IPS-18a (cell line): ENCODE results near the gene GCHFR.

Source experiments
- H3K27ac ChIP-seq: one replicate; pipeline ENCODE4 v1.5.1; 2013; ENCODE audit warnings: low read length
- H3K27me3 ChIP-seq: one replicate; pipeline ENCODE4 v1.6.1; 2013; ENCODE audit warnings: mild to moderate bottlenecking, low read length; ENCODE audit not compliant: control insufficient read depth, insufficient read depth
- H3K36me3 ChIP-seq: one replicate; pipeline ENCODE4 v1.6.1; 2013; ENCODE audit warnings: low read depth, low read length; ENCODE audit not compliant: control insufficient read depth
- H3K4me1 ChIP-seq: one replicate; pipeline ENCODE4 v1.6.1; 2013; ENCODE audit warnings: low read depth, low read length; ENCODE audit not compliant: control insufficient read depth
- H3K4me3 ChIP-seq: one replicate; pipeline ENCODE4 v1.5.1; 2013; ENCODE audit warnings: low read length
- H3K9ac ChIP-seq: one replicate; pipeline ENCODE4 v1.6.1; 2013; ENCODE audit warnings: mild to moderate bottlenecking, low read length, moderate library complexity
- H3K9me3 ChIP-seq: one replicate; pipeline ENCODE4 v1.6.1; 2013; ENCODE audit warnings: low read depth, low read length; ENCODE audit not compliant: control insufficient read depth

Gene GCHFR

DNA sequence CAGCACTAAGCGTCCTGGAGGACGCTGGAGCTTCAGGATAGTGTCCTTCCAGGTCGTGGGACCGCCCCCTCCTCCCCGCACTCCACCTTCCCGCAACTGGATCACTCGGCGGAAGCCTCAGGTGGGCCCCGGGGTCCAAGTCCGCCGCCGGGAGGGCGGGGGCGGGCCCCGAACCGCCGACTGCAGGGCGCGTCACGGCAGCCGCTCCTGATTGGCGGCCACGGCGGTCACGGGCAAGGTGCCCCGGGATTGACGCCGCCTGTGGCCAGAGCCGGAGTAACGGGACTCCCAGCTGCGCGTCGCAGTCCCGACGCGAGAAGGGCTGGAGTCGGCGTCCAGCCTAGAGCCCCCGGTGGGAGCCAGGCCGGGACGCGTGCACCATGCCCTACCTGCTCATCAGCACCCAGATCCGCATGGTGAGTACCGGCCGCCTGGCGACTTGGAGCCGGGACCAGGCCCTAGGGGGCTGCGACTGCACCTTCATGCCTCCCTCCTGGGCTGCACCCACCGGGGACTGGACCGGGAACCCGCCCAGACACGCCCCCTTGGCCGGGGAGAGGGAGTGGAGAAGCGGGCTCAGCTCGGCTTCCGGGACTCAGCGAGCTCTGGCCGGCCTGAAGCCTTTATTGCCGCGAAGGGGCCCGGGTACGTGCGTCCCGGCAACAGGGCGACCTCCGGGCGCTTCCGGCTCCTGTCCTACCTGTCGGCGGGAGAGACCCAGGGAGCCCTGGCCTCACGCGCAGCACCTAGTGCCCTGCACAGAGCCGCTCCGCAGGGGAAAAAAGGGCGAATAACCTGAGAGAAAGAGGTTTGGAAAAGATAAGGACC is at the start of gene GCHFR:
GCHFR (plus strand) TSS at position 268 of the 828 bp plus-strand sequence; CDS start at position 381, 113 bp downstream.
- Histone ChIP-seq H3K9ac (peak within 1 kb of the TSS; percentile 66), H3K36me3 (no peaks in the 10 kb centered on the region), H3K27me3 (peaks cover 19% of the 10 kb centered on the region), H3K4me1 (peaks cover 13% of the 10 kb centered on the region), H3K9me3 (no peaks in the 10 kb centered on the region), H3K4me3 (peak within 1 kb of the TSS; percentile 74), H3K27ac (no peak within 1 kb of the TSS)

GRCh38 chr15:40714144-40714543 is 49.7 kb upstream of the GCHFR start:
- Histone ChIP-seq H3K4me3 (no peak overlapping the region), H3K9ac (no peak overlapping the region), H3K36me3 (peaks cover 46% of the 10 kb centered on the region), H3K27me3 (no peaks in the 10 kb centered on the region), H3K9me3 (no peaks in the 10 kb centered on the region), H3K4me1 (no peaks in the 10 kb centered on the region), H3K27ac (no peak overlapping the region)

GRCh38 chr15:40716165-40716564 is 47.7 kb upstream of the GCHFR start:
- peaks cover 52% of the 10 kb centered on the region for H3K36me3 ChIP-seq

GRCh38 chr15:40721701-40722100 is 42.2 kb upstream of the GCHFR start:
- H3K9me3 ChIP-seq: no peaks in the 10 kb centered on the region
- H3K4me3 ChIP-seq: no peak overlapping the region
- H3K36me3 ChIP-seq: peaks cover 56% of the 10 kb centered on the region
- no peaks in the 10 kb centered on the region for H3K4me1 ChIP-seq
- no peaks in the 10 kb centered on the region for H3K27me3 ChIP-seq
- no peak overlapping the region for H3K27ac ChIP-seq
- H3K9ac ChIP-seq: no peak overlapping the region

More at GRCh38 chr15:40716165-40716564, 47.7 kb upstream of the GCHFR start:
- Histone ChIP-seq H3K9ac (no peak overlapping the region), H3K4me1 (no peaks in the 10 kb centered on the region), H3K27me3 (no peaks in the 10 kb centered on the region), H3K27ac (no peak overlapping the region), H3K9me3 (no peaks in the 10 kb centered on the region), H3K4me3 (no peak overlapping the region)

DNA sequence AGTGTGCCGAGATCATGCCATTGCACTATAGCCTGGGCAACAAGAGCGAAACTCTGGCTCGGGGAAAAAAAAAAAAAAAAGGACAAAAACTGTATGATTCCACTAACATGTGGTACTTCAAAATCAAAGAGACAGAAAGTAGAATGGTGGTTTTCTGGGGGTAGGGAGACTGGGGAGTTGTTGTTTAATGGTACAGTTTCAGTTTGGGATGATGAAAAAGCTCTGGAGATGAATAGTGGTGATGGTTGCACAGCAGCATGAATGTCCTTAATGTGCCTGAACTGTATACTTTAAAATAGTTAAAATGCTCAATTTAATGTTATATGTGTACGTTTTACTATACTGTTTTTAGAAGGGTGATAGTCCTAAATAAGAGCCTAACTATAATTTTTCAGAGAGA is 41.5 kb upstream of the GCHFR start:
- no peaks in the 10 kb centered on the region for H3K4me1 ChIP-seq
- H3K9ac ChIP-seq: no peak overlapping the region
- no peaks in the 10 kb centered on the region for H3K9me3 ChIP-seq
- H3K4me3 ChIP-seq: no peak overlapping the region
- no peaks in the 10 kb centered on the region for H3K27me3 ChIP-seq
- H3K27ac ChIP-seq: no peak overlapping the region
- H3K36me3 ChIP-seq: peaks cover 56% of the 10 kb centered on the region

DNA sequence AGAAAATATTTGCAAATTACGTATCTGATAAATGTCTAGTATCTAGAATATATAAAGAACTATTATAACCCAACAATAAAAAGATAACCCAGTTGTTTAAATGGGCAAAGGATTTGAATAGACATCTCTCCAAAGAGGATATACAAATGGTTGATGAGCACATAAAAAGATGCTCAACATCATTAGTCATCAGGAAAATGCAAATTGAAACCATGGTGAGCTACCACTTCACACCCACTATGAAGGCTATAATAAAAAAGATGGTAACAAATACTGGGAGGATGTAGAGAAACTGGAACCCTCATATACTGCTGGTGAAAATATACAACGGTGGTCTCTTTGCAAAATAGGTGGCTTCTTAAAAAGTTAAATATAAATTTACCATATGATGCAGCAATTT is 40.9 kb upstream of the GCHFR start:
- no peaks in the 10 kb centered on the region for H3K27me3 ChIP-seq
- H3K9me3 ChIP-seq: no peaks in the 10 kb centered on the region
- no peak overlapping the region for H3K4me3 ChIP-seq
- no peak overlapping the region for H3K9ac ChIP-seq
- no peaks in the 10 kb centered on the region for H3K4me1 ChIP-seq
- peaks cover 50% of the 10 kb centered on the region for H3K36me3 ChIP-seq
- H3K27ac ChIP-seq: no peak overlapping the region

DNA sequence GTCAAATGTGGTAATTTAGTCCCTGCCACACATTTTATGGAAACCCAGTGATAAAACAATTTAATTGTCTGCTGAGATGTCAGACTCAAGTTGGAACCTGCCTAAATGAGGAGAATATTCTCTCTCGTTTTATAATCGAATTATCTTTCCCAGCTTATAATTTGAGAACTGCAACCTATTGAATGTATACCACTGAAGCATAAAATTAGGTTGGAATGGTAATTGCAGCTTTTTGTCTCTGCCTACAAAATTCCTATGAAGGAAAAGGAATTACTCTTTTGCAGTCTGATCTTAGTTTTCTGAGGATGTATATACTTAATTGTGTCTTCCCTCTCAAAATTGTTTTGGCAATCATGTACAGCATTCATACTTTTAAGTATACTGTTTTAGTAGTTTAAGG is 39.9 kb upstream of the GCHFR start:
- H3K36me3 ChIP-seq: peaks cover 52% of the 10 kb centered on the region
- H3K27me3 ChIP-seq: no peaks in the 10 kb centered on the region
- H3K27ac ChIP-seq: no peak overlapping the region

GRCh38 chr15:40731034-40731433 is 32.8 kb upstream of the GCHFR start:
- Histone ChIP-seq H3K36me3 (peaks cover 51% of the 10 kb centered on the region), H3K27ac (no peak overlapping the region), H3K9ac (no peak overlapping the region), H3K27me3 (no peaks in the 10 kb centered on the region), H3K4me3 (no peak overlapping the region), H3K9me3 (no peaks in the 10 kb centered on the region), H3K4me1 (no peaks in the 10 kb centered on the region)

More for the DNA sequence above, 39.9 kb upstream of the GCHFR start:
- H3K4me1 ChIP-seq: no peaks in the 10 kb centered on the region
- no peaks in the 10 kb centered on the region for H3K9me3 ChIP-seq
- no peak overlapping the region for H3K9ac ChIP-seq
- no peak overlapping the region for H3K4me3 ChIP-seq

- no peak overlapping the region for H3K4me3 ChIP-seq
- H3K27ac ChIP-seq: no peak overlapping the region
- peaks cover 48% of the 10 kb centered on the region for H3K36me3 ChIP-seq
- H3K4me1 ChIP-seq: peaks cover 29% of the 10 kb centered on the region
- H3K9ac ChIP-seq: no peak overlapping the region
- H3K9me3 ChIP-seq: no peaks in the 10 kb centered on the region
- H3K27me3 ChIP-seq: no peaks in the 10 kb centered on the region
Observed at GRCh38 chr15:40736575-40736974, 27.3 kb upstream of the GCHFR start.

DNA sequence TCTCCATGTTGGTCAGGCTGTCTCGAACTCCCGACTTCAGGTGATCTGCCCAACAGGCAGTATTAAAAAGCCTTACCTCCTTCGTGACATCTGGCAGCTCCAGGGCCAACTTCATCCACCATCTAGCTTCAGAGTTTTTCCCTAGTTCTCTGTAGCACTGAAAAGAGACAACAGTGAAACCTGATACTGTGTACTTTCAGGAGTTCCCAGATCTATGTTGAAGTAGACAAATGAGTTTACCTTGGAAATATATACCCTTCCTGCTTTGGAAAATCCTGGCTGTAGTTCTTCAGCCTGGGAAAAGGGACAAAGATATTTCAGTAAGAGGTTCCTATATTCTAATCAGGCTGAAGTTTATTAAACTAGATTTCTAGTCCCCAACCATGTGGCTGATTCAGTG is 26.8 kb upstream of the GCHFR start:
- Histone ChIP-seq H3K4me3 (no peak overlapping the region), H3K9ac (no peak overlapping the region), H3K4me1 (peaks cover 29% of the 10 kb centered on the region), H3K9me3 (no peaks in the 10 kb centered on the region), H3K27ac (no peak overlapping the region), H3K36me3 (peaks cover 43% of the 10 kb centered on the region), H3K27me3 (no peaks in the 10 kb centered on the region)

DNA sequence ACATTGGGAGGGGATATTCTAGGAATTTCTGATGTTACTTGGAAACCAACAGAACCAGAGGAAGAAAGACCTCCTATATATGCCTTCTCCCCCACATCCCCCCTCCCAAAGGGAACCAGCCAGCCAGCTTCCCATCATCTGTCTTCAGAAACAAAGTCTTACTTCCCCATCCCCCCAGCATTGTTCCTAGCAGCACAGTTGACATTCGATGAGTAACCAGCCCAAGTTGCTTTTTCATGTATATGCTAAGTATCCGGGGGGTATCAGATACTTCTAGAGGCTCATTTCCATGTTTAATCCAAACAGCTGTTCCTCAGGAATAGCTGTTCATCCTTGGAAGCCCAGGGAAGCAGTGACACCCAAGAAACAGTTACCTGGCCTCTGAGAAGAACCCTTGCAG is 24.8 kb upstream of the GCHFR start:
- peaks cover 37% of the 10 kb centered on the region for H3K36me3 ChIP-seq

DNA sequence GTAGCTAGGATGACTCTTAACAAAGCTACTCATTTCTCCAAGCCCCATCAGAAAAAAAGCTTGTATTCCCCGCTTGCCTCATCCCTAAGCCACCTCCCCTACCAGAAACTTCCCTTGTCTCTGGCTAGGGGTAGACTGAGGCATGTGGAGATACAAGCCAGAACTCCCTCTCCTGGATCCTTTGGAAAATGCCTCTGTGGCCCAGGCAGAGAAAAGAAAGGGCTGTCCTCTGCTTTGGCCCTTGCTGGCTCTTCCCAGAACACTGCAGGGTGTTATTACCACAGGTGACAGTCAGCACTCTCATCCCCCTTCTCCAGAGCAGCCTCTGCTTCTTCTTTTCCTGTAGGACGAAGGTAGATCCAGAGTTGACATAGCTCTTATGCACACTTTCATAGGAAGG is 24.0 kb upstream of the GCHFR start:
- Histone ChIP-seq H3K36me3 (peaks cover 31% of the 10 kb centered on the region), H3K27ac (peak overlapping the region; percentile 29), H3K27me3 (no peaks in the 10 kb centered on the region), H3K4me3 (no peak overlapping the region), H3K9ac (no peak overlapping the region), H3K4me1 (peaks cover 29% of the 10 kb centered on the region), H3K9me3 (no peaks in the 10 kb centered on the region)

More for the DNA sequence above, 24.8 kb upstream of the GCHFR start:
- Histone ChIP-seq H3K27me3 (no peaks in the 10 kb centered on the region), H3K9ac (no peak overlapping the region), H3K4me1 (peaks cover 29% of the 10 kb centered on the region), H3K4me3 (peak overlapping the region; percentile 38), H3K27ac (peak overlapping the region; percentile 29), H3K9me3 (no peaks in the 10 kb centered on the region)
